CD4-positive, alpha-beta T cell (primary cell): ENCODE measurements around the gene SOX1. TPM values are rescaled to one million over a fixed set of nuclear protein-coding genes. Genes with fewer than 3 reads are reported as not detected.

Source experiments
- ATAC-seq: fragments of 200-7000 bp; cut with Tn5 transposase; one replicate; pipeline ENCODE4 v1.10.0; 2022; ENCODE audit warnings: mild to moderate bottlenecking; ENCODE audit not compliant: poor library complexity
- CTCF ChIA-PET: fragments of 350-600 bp; sonication (Branson Sonifier 250); formaldehyde crosslinking; loops from one replicate; lab custom pipeline; 2021; ENCODE audit warnings: antibody characterized with exemption, inconsistent platforms; lab: Charles Lee
- POLR2A ChIA-PET: fragments of 350-600 bp; sonication (Branson Sonifier 250); formaldehyde crosslinking; loops from one replicate; lab custom pipeline; 2021; ENCODE audit warnings: antibody characterized with exemption, inconsistent platforms; lab: Charles Lee
- DNase-seq, 14 experiments: peaks; one replicate each; pipeline ENCODE4 v3.0.0-alpha.2; 2013 to 2020; ENCODE audit warnings: mixed read lengths in 2 of 14
- H3K27ac ChIP-seq, 2 donors: one replicate each; pipeline versions ENCODE4 v1.5.1 to v1.7.0; 2013; ENCODE audit warnings: low read length in 2 of 2, low read depth in 1 of 2, mild to moderate bottlenecking in 1 of 2
- H3K27me3 ChIP-seq, 2 experiments: 1 replicate in 1 of 2; 2 replicates in 1 of 2; pipeline versions ENCODE4 v1.6.1 to v1.7.0; 2013; ENCODE audit warnings: low read length in 2 of 2, control low read depth in 1 of 2, mild to moderate bottlenecking in 1 of 2, moderate library complexity in 1 of 2; ENCODE audit not compliant: insufficient read depth in 2 of 2, control insufficient read depth in 1 of 2
- H3K36me3 ChIP-seq: one replicate; pipeline ENCODE4 v1.6.1; 2013; ENCODE audit warnings: low read length, control low read depth; ENCODE audit not compliant: insufficient read depth
- H3K4me1 ChIP-seq: one replicate; pipeline ENCODE4 v1.6.1; 2013; ENCODE audit warnings: low read length, control low read depth; ENCODE audit not compliant: insufficient read depth
- H3K4me3 ChIP-seq: one replicate; pipeline ENCODE4 v1.5.1; 2013; ENCODE audit warnings: mild to moderate bottlenecking, low read length, moderate library complexity
- H3K9me3 ChIP-seq, 2 experiments: 1 replicate in 1 of 2; 2 replicates in 1 of 2; pipeline versions ENCODE4 v1.6.1 to v1.7.0; 2013; ENCODE audit warnings: low read length in 2 of 2, mild to moderate bottlenecking in 2 of 2, control low read depth in 1 of 2, moderate library complexity in 1 of 2; ENCODE audit not compliant: control insufficient read depth in 1 of 2, insufficient read depth in 1 of 2
- H3K27ac Mint-ChIP-seq: one replicate; pipeline ENCODE4 v1.8.0; 2020; ENCODE audit warnings: mixed read lengths
- H3K27me3 Mint-ChIP-seq: one replicate; pipeline ENCODE4 v1.8.0; 2021; ENCODE audit warnings: mixed read lengths
- H3K36me3 Mint-ChIP-seq: one replicate; pipeline ENCODE4 v1.8.0; 2021; ENCODE audit warnings: low read depth, mixed read lengths
- H3K4me1 Mint-ChIP-seq: one replicate; pipeline ENCODE4 v1.8.0; 2021; ENCODE audit warnings: low read depth, mixed read lengths
- H3K4me3 Mint-ChIP-seq: one replicate; pipeline ENCODE4 v1.8.0; 2020; ENCODE audit warnings: mild to moderate bottlenecking, mixed read lengths
- H3K9me3 Mint-ChIP-seq: one replicate; pipeline ENCODE4 v1.8.0; 2020; ENCODE audit warnings: mixed read lengths
- CTCF ChIP-seq: fragments of 200-600 bp; IDR thresholded peaks from one replicate; pipeline ENCODE4 v1.8.0; 2022; ENCODE audit warnings: antibody characterized with exemption, mild to moderate bottlenecking
- intact Hi-C, 2 experiments: fragments of 100-400 bp; cut with DNase I in 1 of 2; cut with micrococcal nuclease in 1 of 2; formaldehyde crosslinking; loops; one replicate each; pipeline versions ENCODE4 v1.15.1 to v1.9.0; 2023 to 2025; cut with DNase I, micrococcal nuclease
- total RNA-seq, 174 experiments: library from RNA in 2 of 174; stranded (reverse) in 2 of 174; gene quantifications; one replicate each; pipeline ENCODE4 v1.2.3 and lab custom pipeline; 2021 to 2026

The SOX1 gene
- total RNA-seq, 2 experiments from 2014 or later: not detected

- no peak for TF ChIP-seq CTCF
- Histone ChIP-seq H3K27ac (no peak overlapping the region), H3K36me3 (no peaks in the 10 kb centered on the region), H3K9me3 (peaks cover 0 to 28% of the 10 kb centered on the region in 2 experiments), H3K4me3 (no peak overlapping the region), H3K4me1 (no peaks in the 10 kb centered on the region), H3K27me3 (peaks cover 0 to under 1% of the 10 kb centered on the region in 2 experiments)
- Mint-ChIP-seq H3K4me1 (no peaks in the 10 kb centered on the region), H3K27me3 (peaks cover 38% of the 10 kb centered on the region), H3K4me3 (no peak overlapping the region), H3K9me3 (no peaks in the 10 kb centered on the region), H3K36me3 (no peaks in the 10 kb centered on the region), H3K27ac (no peak overlapping the region)
- ChIA-PET POLR2A (no interaction called here), CTCF (no interaction called here)
- no peak for ATAC-seq
- no peak for DNase-seq
- intact Hi-C loops: no loop called here
These were observed 51.0 kb downstream of the SOX1 start for GRCh38 chr13:112117955-112118302.

GRCh38 chr13:112118451-112119064, 51.6 kb downstream of the SOX1 start:
- POLR2A ChIA-PET: no interaction called here
- H3K9me3 Mint-ChIP-seq: no peaks in the 10 kb centered on the region
- no peaks in the 10 kb centered on the region for H3K36me3 Mint-ChIP-seq
- intact Hi-C loops: no loop called here
- peaks cover 36% of the 10 kb centered on the region for H3K27me3 Mint-ChIP-seq
- Histone ChIP-seq H3K4me3 (no peak overlapping the region), H3K36me3 (no peaks in the 10 kb centered on the region), H3K4me1 (no peaks in the 10 kb centered on the region), H3K27me3 (no peaks in the 10 kb centered on the region), H3K9me3 (peaks cover 0 to 28% of the 10 kb centered on the region in 2 experiments), H3K27ac (no peak overlapping the region)
- ATAC-seq (no peak), DNase-seq (no peak)
- CTCF ChIA-PET: no interaction called here
- no peak for TF ChIP-seq CTCF
- H3K27ac Mint-ChIP-seq: no peak overlapping the region
- no peak overlapping the region for H3K4me3 Mint-ChIP-seq
- no peaks in the 10 kb centered on the region for H3K4me1 Mint-ChIP-seq

GRCh38 chr13:112119192-112120030, 52.5 kb downstream of the SOX1 start:
- H3K4me3 ChIP-seq: no peak overlapping the region
- no peak overlapping the region for H3K27ac ChIP-seq
- POLR2A ChIA-PET: no interaction called here
- H3K4me1 Mint-ChIP-seq: no peaks in the 10 kb centered on the region
- no peak overlapping the region for H3K4me3 Mint-ChIP-seq
- H3K36me3 Mint-ChIP-seq: no peaks in the 10 kb centered on the region
- H3K27me3 ChIP-seq: no peaks in the 10 kb centered on the region
- DNase-seq (no peak), ATAC-seq (no peak)
- intact Hi-C loops: no loop called here
- TF ChIP-seq CTCF: no peak
- H3K27me3 Mint-ChIP-seq: peaks cover 28% of the 10 kb centered on the region
- CTCF ChIA-PET: interaction anchor here (1.5 kb wide), 1 partner anchor 9 kb away, joined by 3 read pairs; no protein-coding TSS in a partner anchor
- no peaks in the 10 kb centered on the region for H3K36me3 ChIP-seq
- no peak overlapping the region for H3K27ac Mint-ChIP-seq
- H3K4me1 ChIP-seq: no peaks in the 10 kb centered on the region
- no peaks in the 10 kb centered on the region for H3K9me3 Mint-ChIP-seq
- H3K9me3 ChIP-seq: peaks cover 0 to 25% of the 10 kb centered on the region in 2 experiments
